Brain pericyte (primary cell): ENCODE results near the gene ZNF771.

Experiments
- DNase-seq: peaks from one replicate; pipeline ENCODE4 v3.0.0-alpha.2; 2012; ENCODE audit warnings: low read depth, low spot score

Gene ZNF771

DNA sequence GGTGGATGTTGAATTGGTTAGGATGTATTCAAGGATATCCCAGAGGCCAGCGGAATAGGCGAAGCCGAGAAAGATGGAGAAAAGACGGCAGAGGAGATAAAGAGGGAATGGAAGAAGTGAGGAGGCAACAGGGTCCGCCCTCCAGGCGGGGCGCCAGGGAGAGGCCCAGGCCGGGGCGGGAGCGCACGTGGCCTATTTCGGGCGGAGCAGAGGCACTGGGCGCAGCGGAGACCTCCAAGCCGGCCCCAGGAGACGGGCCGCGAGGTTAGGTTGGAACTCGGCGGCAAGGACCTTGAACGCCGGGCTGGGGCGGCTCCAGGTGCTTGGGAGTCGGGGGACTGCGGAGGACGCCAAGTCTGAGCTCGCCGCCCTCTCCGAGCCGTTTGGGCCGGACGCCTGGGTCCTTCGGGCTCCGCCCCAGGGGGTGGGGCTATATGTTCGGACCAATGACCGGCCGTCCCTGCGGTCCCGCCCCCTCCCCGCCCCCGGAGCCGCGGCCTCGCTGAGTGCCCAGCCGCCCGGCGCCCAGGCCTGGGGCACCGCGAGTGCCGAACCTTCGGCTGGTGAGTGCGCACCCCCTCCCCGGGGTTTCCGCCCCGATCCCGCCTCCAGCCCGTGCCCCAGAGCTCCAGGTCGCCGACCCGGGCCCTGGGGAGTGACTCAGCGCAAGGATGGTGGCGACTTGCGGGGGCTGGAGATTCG, at the start of gene ZNF771:
ZNF771 (plus strand) TSS at position 505 of the 702 bp plus-strand sequence. CDS start 448 bp downstream, outside the sequence.
- DNase-seq, result peak; percentile 47

DNA sequence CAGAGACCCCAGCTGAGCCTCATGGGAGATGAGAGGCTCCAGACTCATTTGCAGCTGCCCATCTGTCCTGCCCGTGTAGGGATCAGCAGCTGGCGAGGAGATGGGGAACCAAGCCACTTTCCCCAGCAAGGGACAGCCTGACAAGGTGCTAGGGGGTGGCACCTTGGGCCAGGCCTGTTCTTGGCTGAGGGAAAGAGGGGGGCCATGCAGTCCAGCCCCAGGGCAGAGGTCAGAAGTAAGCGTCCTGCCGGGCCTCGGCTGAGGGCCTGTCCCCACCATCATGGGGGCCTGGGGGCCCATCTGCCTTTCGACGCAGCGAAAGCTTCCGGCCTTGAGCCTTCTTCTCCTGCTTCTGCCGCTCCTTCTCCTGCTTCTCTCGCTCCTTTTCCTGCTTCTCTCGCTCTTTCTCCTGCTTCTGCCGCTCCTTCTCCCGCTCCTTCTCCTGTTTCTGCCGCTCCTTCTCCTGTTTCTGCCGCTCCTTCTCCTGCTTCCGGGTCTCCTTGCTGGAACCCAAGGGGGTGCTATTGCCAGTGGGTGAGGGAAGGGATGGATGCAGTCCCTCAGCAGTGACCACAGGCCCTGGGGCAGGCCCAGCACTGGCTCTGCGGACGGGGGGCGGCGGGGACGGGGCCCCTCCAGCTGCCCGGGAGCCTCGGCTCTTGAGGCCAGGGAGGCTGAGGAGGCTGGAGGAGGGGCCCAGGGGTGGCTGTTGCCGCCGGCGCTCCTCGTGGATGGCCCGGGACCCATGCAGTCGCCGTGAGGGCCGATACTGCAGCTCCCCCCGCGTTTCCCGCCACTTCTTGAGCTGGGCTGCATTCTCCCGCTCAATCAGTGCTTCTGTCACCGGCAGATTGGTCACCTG, 49.5 kb upstream of the ZNF771 start:
- DNase-seq, result no peak

DNA sequence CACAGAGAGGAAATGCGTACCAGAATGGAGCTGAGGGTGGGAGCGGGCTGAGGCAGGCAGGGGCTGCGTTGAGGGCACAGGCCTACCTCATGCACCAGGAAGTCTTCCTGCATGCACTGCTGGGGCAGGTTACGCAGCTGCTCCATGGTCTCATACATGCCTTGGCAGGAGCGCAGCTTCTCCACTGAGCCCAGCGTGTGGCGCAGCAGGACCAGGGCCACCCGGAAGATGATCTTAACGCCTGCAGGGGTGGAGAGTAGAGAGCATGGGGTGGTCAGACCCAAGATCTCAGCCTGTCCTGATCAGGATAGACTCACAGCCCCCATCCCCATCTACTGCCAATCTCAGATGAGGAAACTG, 48.8 kb upstream of the ZNF771 start:
- DNase-seq, result no peak

- DNase-seq, result no peak
Measured at GRCh38 chr16:30358990-30359870, 48.2 kb upstream of the ZNF771 start.

DNA sequence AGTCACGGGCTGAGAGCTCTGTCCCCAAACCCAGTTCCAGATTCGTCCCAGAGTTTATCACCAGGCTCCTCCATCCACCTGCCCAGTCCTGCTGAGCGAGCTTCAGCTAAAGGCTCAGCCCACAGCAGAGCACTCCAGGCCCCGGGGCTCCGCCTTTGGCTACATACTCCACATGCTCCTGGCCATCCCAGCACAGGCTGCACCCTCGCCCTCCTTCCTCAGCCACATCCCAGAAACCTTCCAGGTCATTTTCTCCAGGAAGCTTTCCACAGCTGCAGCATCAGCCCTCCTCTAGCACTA, 47.6 kb upstream of the ZNF771 start:
- no peak for DNase-seq

DNA sequence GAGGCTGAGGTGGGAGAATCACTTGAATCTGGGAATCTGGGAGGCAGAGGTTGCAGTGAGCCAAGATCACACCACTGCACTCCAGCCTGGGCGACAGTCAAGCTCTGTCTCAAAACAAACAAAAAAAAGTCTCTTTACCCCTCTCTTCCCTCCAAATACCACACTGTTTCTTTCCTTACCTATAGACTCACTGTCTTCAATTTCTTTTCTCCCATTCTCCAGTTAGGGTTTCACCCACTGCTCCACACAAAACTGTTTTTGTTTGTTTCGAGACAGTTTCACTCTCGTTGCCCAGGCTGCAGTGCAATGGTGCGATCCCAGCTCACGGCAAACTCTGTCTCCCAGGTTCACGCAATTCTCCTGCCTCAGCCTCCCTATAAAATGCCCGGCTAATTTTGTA, 46.2 kb upstream of the ZNF771 start:
- no peak for DNase-seq

- no peak for DNase-seq
Measured at GRCh38 chr16:30365200-30365599, 42.2 kb upstream of the ZNF771 start.

DNA sequence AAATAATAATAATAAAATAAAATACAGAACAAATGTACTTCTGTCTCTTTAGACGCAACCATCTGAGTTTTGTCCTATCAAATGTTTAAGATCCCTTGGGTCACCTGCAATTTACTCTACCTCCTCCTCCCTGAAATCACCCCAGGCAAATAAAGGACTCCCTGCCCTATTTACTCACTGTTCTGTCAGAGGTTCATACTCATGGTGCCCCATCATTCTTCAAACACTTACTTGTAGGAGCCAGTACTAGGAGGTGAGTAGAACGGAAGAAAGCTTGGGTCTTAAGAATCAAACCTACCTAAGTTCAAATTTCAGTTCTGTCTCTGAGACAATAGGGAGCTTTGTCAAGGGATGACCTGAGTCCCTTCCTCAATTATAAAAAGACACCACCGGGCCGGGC, 40.9 kb upstream of the ZNF771 start:
- no peak for DNase-seq

DNA sequence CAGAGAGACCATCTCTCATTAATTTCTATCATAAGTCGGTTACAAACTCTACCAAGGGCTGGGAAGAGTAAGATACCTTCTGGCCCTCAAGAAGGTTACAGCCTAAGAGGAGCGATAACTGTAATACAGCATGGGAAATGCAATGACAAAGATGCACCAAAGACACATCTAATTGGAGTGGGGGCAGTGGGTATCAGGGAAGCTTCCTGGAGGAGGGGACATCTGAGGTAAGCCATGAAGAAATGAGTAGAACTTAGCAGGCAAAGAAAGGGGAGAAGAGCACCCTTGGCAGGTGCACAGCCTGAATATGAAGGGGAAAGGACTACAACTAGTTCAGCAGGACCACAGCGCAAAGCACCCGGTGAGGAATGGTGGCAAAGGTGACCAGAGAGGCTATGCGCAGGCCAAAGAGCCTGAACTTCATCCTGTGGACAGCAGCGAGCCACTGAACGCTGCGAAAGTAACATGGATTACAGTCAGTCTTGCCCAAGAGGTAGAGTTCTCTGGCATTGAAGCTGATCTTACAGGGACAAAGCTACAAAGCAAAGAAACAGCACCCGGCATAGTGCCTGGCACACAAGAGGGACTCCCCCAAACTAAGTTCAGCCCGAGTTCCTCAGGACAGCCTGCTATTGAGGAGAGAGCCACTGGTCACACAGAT, 39.9 kb upstream of the ZNF771 start:
- DNase-seq, result no peak

DNA sequence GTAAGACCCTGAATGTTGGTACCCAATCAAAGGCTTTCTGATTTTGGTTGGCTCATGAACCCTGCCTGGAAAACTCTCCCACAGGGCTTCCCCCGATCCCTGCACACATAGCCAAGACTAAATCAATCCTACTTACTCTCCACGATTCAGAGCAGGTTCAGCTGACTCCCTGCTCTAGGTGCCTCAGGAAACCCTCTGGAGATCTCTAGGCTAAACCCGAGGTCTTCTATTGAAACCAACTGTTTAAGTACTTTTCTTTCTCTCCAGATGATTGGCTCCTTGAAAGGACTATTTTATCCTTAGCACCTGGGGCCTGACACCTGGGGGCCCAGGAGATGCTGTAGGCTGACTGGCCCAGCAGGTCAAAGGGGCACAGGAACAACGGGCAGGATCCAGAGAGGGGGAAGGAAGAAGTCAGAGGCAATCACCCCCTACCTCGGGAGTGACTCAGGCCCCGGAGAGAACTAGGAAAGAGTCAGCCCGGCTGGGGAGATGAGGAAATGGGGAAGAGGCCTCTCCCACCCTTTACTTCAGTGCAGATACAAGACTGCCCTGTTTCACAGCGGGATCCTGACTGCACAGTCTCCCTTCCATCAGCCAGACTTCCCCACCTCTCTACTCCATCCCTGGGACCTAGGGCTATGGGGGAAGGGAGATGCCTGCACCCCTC, 39.1 kb upstream of the ZNF771 start:
- no peak for DNase-seq

DNA sequence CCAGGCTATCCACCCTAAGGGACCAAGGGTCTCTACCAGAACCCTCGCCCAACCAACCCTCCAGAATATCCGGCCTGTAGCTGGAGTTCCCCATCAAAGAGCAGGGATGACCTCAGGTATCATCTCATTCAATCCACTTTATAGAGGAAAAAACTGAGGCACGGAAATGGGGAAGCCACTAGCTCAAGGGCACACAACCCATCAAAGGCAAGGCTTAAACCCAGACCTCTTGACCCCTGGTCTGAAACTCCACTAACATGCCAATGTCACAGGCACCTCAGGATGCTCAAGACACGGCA, 38.7 kb upstream of the ZNF771 start:
- no peak for DNase-seq

DNA sequence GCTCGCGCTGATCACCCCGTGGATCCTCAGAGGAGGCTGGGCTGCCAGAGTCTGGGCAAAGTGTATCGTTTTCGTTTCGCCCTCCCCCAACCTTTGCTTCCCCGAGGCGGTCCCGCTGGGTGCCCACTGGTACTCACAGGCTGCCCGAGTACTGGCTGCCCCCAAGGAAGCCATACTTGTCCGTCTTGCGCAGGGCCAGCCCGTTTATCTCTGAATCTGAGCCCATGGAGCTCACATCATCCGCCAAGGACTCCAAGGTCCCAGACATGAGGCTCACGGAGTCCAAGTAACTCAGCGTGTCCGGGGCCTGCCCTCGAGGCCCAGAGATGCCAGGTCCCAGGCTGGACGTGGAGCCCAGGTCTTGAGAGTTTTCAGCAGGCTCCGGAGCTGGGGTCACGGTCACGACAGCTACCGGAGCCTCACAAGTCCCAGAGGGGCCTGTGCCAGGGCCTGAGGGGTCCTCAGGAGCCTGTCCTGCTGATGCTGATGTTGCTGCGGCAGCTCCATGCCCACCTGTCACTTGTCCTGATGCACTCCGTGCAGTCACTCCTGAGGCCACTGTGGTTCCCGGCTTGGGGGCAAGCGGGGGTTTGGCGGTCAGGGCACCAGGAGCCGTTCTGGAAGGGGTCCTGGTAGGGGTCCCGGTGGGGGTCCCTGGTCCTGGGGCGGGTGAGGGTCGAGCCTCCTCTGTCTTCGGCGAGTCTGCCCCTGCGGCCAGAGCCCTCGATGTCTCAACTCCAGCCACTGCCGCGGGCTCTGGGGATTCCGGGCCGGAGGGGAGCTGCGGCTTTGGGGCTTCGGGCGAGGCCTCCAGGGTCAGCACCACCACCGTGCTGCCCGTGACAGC, 38.1 kb upstream of the ZNF771 start:
- DNase-seq, result no peak

DNA sequence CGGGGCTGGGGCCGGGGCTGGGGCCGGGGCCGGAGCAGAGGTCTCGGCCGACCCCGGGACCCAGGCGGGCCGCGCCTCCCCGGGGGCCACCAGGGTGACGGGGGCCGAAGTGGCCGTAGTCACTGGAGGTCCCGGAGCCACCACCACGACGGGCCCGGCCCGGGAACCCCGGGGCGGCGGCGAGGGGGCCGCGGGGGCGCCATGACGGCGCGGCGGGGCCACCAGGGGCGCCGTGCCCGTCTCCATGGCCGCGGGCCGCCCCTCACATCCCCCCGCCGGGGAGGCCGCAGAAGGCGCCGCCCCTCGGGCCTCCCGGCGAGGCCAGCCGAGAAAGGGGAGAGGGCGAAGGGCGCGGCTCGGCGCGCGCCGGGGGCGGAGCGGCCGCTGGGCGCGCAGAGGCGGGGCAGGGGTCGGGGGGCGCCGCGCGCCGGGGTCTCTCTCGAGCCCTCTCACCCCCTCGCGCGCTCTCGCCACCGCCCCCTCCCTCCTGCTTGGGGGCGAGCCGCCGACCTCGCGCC, 37.4 kb upstream of the ZNF771 start:
- no peak for DNase-seq

GRCh38 chr16:30370456-30371247, 36.8 kb upstream of the ZNF771 start, which contains the start of gene TBC1D10B:
Gene TBC1D10B, minus strand, starts transcription at chr16:30370494. Its CDS starts 311 bp downstream, at chr16:30370183.
- peak; percentile 100 for DNase-seq

GRCh38 chr16:30371248-30371816, 36.1 kb upstream of the ZNF771 start:
- DNase-seq, result no peak

- no peak for DNase-seq
Measured at GRCh38 chr16:30372038-30372712, 35.2 kb upstream of the ZNF771 start.

GRCh38 chr16:30372725-30373124, 34.7 kb upstream of the ZNF771 start:
- DNase-seq, result no peak

GRCh38 chr16:30374538-30374937, 32.9 kb upstream of the ZNF771 start, which contains the start of gene MYL11:
Gene MYL11, plus strand, starts transcription at chr16:30374802. Its CDS starts 56 bp downstream, at chr16:30374858.
- no peak for DNase-seq
